GM12801 (cell line): ENCODE results near the gene AXIN2.

Experiments used
- CTCF ChIP-seq: IDR thresholded peaks from one replicate; pipeline ENCODE4 v1.5.1; 2011; ENCODE audit warnings: control low read depth; ENCODE audit not compliant: insufficient read length; ENCODE audit errors: extremely low read depth

AXIN2 gene

GRCh38 chr17:65531256-65532100 lies 30.0 kb downstream of the AXIN2 start:
- no peak for TF ChIP-seq CTCF

GRCh38 chr17:65530523-65531255 lies 30.8 kb downstream of the AXIN2 start:
- TF ChIP-seq CTCF: no peak

GRCh38 chr17:65529761-65530522 lies 31.5 kb downstream of the AXIN2 start:
- TF ChIP-seq CTCF: no peak

GRCh38 chr17:65529040-65529633 lies 32.3 kb downstream of the AXIN2 start:
- no peak for TF ChIP-seq CTCF

- no peak for TF ChIP-seq CTCF
Measured at GRCh38 chr17:65527857-65528591, 33.4 kb downstream of the AXIN2 start.

GRCh38 chr17:65527381-65527780 lies 34.1 kb downstream of the AXIN2 start:
- TF ChIP-seq CTCF: no peak
